ENCODE measurements around the gene RPN2. TPM values are rescaled to one million over a fixed set of nuclear protein-coding genes. Genes with fewer than 3 reads are reported as not detected.

The RPN2 gene
- total RNA-seq, 1 donor from 2014 or later, result 168 TPM

DNA sequence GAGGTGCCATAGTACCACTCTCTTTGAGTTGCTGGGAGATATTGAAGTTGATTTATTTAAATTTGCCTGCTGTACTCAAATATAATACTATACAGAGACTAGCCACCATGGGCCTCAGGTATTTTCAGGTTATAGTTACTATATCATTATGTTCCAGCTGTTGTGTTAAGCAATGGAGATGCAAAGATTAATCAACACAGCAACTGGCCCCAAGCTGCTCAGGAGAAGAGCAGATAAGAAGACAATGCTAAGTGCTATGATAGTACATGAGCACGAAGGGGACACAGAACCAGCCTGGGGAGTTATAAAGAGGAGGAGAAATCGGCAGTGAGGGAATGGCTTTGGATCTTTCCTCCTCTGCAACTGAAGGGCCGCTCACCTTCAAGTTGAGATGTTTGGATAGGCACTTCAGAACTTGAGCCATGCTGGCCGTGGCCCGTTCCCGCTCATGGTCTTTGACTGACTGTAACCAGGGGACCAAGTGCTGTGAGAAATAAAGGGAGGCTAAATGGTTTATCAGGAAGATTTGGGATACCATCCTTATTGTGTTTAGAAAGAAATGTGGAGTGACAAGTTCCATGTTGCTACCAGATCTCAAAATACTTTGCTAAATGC is 24.3 kb upstream of the RPN2 start:
- TF ChIP-seq, protein P1, sequence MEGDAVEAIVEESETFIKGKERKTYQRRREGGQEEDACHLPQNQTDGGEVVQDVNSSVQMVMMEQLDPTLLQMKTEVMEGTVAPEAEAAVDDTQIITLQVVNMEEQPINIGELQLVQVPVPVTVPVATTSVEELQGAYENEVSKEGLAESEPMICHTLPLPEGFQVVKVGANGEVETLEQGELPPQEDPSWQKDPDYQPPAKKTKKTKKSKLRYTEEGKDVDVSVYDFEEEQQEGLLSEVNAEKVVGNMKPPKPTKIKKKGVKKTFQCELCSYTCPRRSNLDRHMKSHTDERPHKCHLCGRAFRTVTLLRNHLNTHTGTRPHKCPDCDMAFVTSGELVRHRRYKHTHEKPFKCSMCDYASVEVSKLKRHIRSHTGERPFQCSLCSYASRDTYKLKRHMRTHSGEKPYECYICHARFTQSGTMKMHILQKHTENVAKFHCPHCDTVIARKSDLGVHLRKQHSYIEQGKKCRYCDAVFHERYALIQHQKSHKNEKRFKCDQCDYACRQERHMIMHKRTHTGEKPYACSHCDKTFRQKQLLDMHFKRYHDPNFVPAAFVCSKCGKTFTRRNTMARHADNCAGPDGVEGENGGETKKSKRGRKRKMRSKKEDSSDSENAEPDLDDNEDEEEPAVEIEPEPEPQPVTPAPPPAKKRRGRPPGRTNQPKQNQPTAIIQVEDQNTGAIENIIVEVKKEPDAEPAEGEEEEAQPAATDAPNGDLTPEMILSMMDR (IDR thresholded peaks at IDR 0.05), result no peak
- H3K4me3 Mint-ChIP-seq (ENCODE audit: unreplicated experiment), result no peak overlapping the region
- no peaks in the 10 kb centered on the region for H3K36me3 Mint-ChIP-seq (ENCODE audit: unreplicated experiment)
- H3K9me3 Mint-ChIP-seq (ENCODE audit: unreplicated experiment), result no peaks in the 10 kb centered on the region
- H3K27ac Mint-ChIP-seq (ENCODE audit: unreplicated experiment), result no peak overlapping the region
- H3K27me3 Mint-ChIP-seq (ENCODE audit: unreplicated experiment), result no peaks in the 10 kb centered on the region
- H3K4me1 Mint-ChIP-seq (ENCODE audit: unreplicated experiment), result no peaks in the 10 kb centered on the region
- DNase-seq (ENCODE audit: extremely low spot score, unreplicated experiment), result no peak

DNA sequence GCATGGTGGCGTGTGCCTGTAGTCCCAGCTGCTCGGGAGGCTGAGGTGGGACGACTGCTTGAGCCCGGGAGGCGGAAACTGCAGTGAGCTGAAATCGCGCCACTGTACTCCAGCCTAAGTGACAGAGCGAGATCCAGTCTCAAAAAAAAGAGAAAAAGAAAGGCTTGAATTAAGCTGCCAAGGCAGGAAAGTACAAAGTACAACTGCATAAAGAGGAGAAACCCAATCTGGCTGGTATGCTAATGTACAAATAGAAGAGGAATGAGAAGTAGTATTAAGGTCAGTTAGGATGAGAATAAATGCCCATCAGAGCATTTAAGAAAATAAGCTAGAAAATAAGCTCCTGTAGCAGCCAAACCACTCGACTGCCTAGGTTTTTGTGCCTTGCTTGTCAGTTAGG is 23.1 kb upstream of the RPN2 start:
- no peak overlapping the region for H3K27ac Mint-ChIP-seq (ENCODE audit: unreplicated experiment)
- DNase-seq (ENCODE audit: extremely low spot score, unreplicated experiment), result no peak
- no peaks in the 10 kb centered on the region for H3K27me3 Mint-ChIP-seq (ENCODE audit: unreplicated experiment)
- H3K4me1 Mint-ChIP-seq (ENCODE audit: unreplicated experiment), result no peaks in the 10 kb centered on the region
- no peaks in the 10 kb centered on the region for H3K9me3 Mint-ChIP-seq (ENCODE audit: unreplicated experiment)
- no peak overlapping the region for H3K4me3 Mint-ChIP-seq (ENCODE audit: unreplicated experiment)
- TF ChIP-seq, protein P1 (IDR thresholded peaks at IDR 0.05), result no peak
- H3K36me3 Mint-ChIP-seq (ENCODE audit: unreplicated experiment), result no peaks in the 10 kb centered on the region

DNA sequence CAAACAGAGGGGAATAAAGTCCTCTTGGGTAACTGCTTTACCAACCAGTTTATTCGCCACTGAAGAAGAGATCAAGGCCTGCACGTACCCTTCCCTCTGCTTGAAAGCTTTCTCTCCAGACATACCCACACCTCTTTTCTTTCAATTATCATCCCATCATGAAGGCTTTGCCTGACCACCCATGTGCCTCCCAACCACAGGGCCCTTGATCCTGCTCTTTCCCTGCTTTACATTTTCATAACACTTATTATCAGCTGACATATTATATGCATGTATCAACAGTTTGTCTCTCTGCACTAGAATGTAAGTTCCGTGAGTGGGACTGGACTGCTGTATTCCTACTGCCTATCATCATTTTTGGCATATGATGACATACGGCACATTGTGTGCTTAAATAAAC is 20.9 kb upstream of the RPN2 start:
- TF ChIP-seq, protein P1 (IDR thresholded peaks at IDR 0.05), result no peak
- H3K4me3 Mint-ChIP-seq (ENCODE audit: unreplicated experiment), result no peak overlapping the region
- no peaks in the 10 kb centered on the region for H3K4me1 Mint-ChIP-seq (ENCODE audit: unreplicated experiment)
- H3K27ac Mint-ChIP-seq (ENCODE audit: unreplicated experiment), result no peak overlapping the region
- DNase-seq (ENCODE audit: extremely low spot score, unreplicated experiment), result no peak
- no peaks in the 10 kb centered on the region for H3K36me3 Mint-ChIP-seq (ENCODE audit: unreplicated experiment)
- no peaks in the 10 kb centered on the region for H3K27me3 Mint-ChIP-seq (ENCODE audit: unreplicated experiment)
- no peaks in the 10 kb centered on the region for H3K9me3 Mint-ChIP-seq (ENCODE audit: unreplicated experiment)

DNA sequence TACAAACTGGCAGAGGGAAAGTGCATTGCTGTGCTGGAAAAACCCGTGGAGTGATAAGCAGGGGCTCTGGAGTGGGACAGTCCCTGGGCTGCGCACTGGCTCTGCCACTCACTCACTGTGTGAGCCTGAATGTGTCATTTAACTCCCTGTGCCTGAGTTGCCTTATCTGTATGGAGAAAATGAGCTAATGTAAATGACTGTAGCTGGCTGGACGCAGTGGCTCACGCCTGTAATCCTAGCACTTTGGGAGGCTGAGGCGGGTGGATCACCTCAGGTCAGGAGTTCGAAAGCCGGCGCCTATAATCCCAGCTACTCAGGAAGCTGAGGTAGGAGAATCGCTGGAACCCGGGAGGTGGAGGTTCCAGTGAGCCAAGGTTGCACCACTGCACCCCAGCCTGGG is 18.4 kb upstream of the RPN2 start:
- Mint-ChIP-seq H3K36me3 (ENCODE audit: unreplicated experiment) (no peaks in the 10 kb centered on the region), H3K9me3 (ENCODE audit: unreplicated experiment) (no peaks in the 10 kb centered on the region), H3K27me3 (ENCODE audit: unreplicated experiment) (peaks cover 2% of the 10 kb centered on the region), H3K4me3 (ENCODE audit: unreplicated experiment) (no peak overlapping the region), H3K27ac (ENCODE audit: unreplicated experiment) (no peak overlapping the region), H3K4me1 (ENCODE audit: unreplicated experiment) (no peaks in the 10 kb centered on the region)
- no peak for DNase-seq (ENCODE audit: extremely low spot score, unreplicated experiment)
- TF ChIP-seq, protein P1 (IDR thresholded peaks at IDR 0.05), result no peak

DNA sequence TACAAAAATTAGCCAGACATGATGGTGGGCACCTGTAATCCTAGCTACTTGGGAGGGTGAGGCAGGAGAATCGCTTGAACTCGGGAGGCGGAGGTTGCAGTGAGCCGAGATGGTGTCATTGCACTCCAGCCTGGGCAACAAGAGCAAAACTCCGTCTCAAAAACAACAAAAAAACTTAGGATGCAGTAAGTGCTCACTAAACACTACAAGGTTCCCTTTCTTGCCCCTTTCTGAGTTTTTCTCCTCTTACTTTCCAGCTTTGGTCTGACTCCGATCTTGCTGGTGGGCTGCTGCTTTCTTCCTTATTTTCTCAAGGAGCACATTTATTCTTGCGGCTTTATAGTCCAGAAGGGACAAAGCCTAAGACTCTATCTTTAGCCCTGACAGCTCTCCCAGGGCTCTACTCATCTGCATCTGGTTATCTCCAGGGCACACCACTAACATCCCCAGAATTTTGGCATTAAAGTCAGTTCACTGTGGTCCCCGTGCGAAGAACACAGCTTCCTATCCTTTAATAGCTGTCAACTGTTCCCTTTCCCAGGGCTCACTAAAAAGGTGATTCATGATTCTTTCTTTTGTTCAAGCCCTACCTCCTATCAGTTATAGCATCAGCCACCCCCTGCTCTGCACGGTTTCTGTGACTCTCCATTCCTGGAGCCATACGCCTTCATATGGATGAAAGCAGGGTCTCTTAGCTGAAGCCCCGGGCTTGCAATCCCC is 17.1 kb upstream of the RPN2 start:
- Mint-ChIP-seq H3K36me3 (ENCODE audit: unreplicated experiment) (peaks cover under 1% of the 10 kb centered on the region), H3K4me1 (ENCODE audit: unreplicated experiment) (no peaks in the 10 kb centered on the region), H3K4me3 (ENCODE audit: unreplicated experiment) (no peak overlapping the region), H3K9me3 (ENCODE audit: unreplicated experiment) (no peaks in the 10 kb centered on the region), H3K27ac (ENCODE audit: unreplicated experiment) (no peak overlapping the region), H3K27me3 (ENCODE audit: unreplicated experiment) (peaks cover 2% of the 10 kb centered on the region)
- no peak for DNase-seq (ENCODE audit: extremely low spot score, unreplicated experiment)
- TF ChIP-seq, protein P1 (IDR thresholded peaks at IDR 0.05), result no peak
